Measurements from ENCODE around the gene SLC26A8. TPM values are rescaled to one million over a fixed set of nuclear protein-coding genes. Genes with fewer than 3 reads are reported as not detected.

SLC26A8 gene
- polyA plus RNA-seq, 3 donors: 0.52 to 1.7 (median 1.5) TPM

- no peak overlapping the region for H3K4me3 ChIP-seq (replicated peaks in 1 of 3; ENCODE audit: low read depth in 2 of 3, low read length in 3 of 3)
- Mint-ChIP-seq H3K27ac (peak overlapping the region; percentile 12 to 88 (median 79)), H3K27me3 (ENCODE audit: low read depth in 3 of 3) (peaks cover 0 to 1% (median 0%) of the 10 kb centered on the region in 3 donors), H3K4me3 (no peak overlapping the region), H3K36me3 (peaks cover 25 to 55% of the 10 kb centered on the region in 2 donors), H3K9me3 (peaks cover 0 to 4% (median 0%) of the 10 kb centered on the region in 7 donors), H3K4me1 (peaks cover 31% of the 10 kb centered on the region)
- H3K36me3 ChIP-seq (replicated peaks in 1 of 2; ENCODE audit: control insufficient read depth in 1 of 2, insufficient read depth in 2 of 2, low read length in 2 of 2): peaks cover 20 to 65% of the 10 kb centered on the region in 2 donors
- no peak overlapping the region for H3K9ac ChIP-seq (ENCODE audit: insufficient read depth, low read length, poor library complexity, severe bottlenecking)
- H2AFZ ChIP-seq (ENCODE audit: insufficient read depth, low read depth, low read length, poor library complexity, severe bottlenecking): no peak overlapping the region
- no CpG with 5 or more reads among the region's 1 CpG for WGBS (ENCODE audit: insufficient coverage)
- TF ChIP-seq CTCF (IDR thresholded peaks at IDR 0.05): no peak
- H3K27ac ChIP-seq (ENCODE audit: low read depth in 1 of 2, low read length in 2 of 2): peak overlapping the region in 1 of 2 donors; percentile 63
- H3K79me2 ChIP-seq (ENCODE audit: insufficient read depth, low read length): peaks cover 100% of the 10 kb centered on the region
- intact Hi-C loops (cut with micrococcal nuclease): no loop called here
- no peaks in the 10 kb centered on the region for H3K27me3 ChIP-seq (ENCODE audit: control insufficient read depth in 2 of 2, insufficient read depth in 2 of 2, low read length in 2 of 2)
- DNase-seq: no peak
- peaks cover 100% of the 10 kb centered on the region for H4K20me1 ChIP-seq (ENCODE audit: insufficient read depth, low read length)
- no peaks in the 10 kb centered on the region for H3K9me3 ChIP-seq (replicated peaks in 1 of 2; ENCODE audit: control insufficient read depth in 1 of 2, insufficient read depth in 1 of 2, low read length in 2 of 2)
- no peak overlapping the region for H3K4me2 ChIP-seq (replicated peaks; ENCODE audit: extremely low read depth, low read length, poor library complexity, severe bottlenecking)
- peaks cover 0 to 3% of the 10 kb centered on the region in 2 donors for H3K4me1 ChIP-seq (ENCODE audit: control insufficient read depth in 1 of 2, insufficient read depth in 2 of 2, low read length in 2 of 2)
Observed at GRCh38 chr6:36071714-36072113, 47.3 kb upstream of the SLC26A8 start.

GRCh38 chr6:36071281-36071680 is 46.8 kb upstream of the SLC26A8 start:
- peaks cover 0 to 3% of the 10 kb centered on the region in 2 donors for H3K4me1 ChIP-seq (ENCODE audit: control insufficient read depth in 1 of 2, insufficient read depth in 2 of 2, low read length in 2 of 2)
- H3K9ac ChIP-seq (ENCODE audit: insufficient read depth, low read length, poor library complexity, severe bottlenecking): no peak overlapping the region
- peak overlapping the region in 1 of 2 donors; percentile 63 for H3K27ac ChIP-seq (ENCODE audit: low read depth in 1 of 2, low read length in 2 of 2)
- H3K4me1 Mint-ChIP-seq: peaks cover 35% of the 10 kb centered on the region
- H3K4me2 ChIP-seq (replicated peaks; ENCODE audit: extremely low read depth, low read length, poor library complexity, severe bottlenecking): no peak overlapping the region
- no peaks in the 10 kb centered on the region for H3K27me3 ChIP-seq (ENCODE audit: control insufficient read depth in 2 of 2, insufficient read depth in 2 of 2, low read length in 2 of 2)
- TF ChIP-seq CTCF (IDR thresholded peaks at IDR 0.05): no peak
- H3K27ac Mint-ChIP-seq: peak overlapping the region in 2 of 7 donors; percentile 48 to 79
- intact Hi-C loops (cut with micrococcal nuclease): no loop called here
- H3K9me3 Mint-ChIP-seq: peaks cover 0 to 4% (median 0%) of the 10 kb centered on the region in 7 donors
- H3K36me3 Mint-ChIP-seq: peaks cover 21 to 55% of the 10 kb centered on the region in 2 donors
- no peak overlapping the region for H3K4me3 Mint-ChIP-seq
- peaks cover 100% of the 10 kb centered on the region for H4K20me1 ChIP-seq (ENCODE audit: insufficient read depth, low read length)
- peaks cover 100% of the 10 kb centered on the region for H3K79me2 ChIP-seq (ENCODE audit: insufficient read depth, low read length)
- H3K36me3 ChIP-seq (replicated peaks in 1 of 2; ENCODE audit: control insufficient read depth in 1 of 2, insufficient read depth in 2 of 2, low read length in 2 of 2): peaks cover 16 to 65% of the 10 kb centered on the region in 2 donors
- H3K4me3 ChIP-seq (replicated peaks in 1 of 3; ENCODE audit: low read depth in 2 of 3, low read length in 3 of 3): no peak overlapping the region
- no CpG with 5 or more reads among the region's 3 CpGs for WGBS (ENCODE audit: insufficient coverage)
- no peaks in the 10 kb centered on the region for H3K9me3 ChIP-seq (replicated peaks in 1 of 2; ENCODE audit: control insufficient read depth in 1 of 2, insufficient read depth in 1 of 2, low read length in 2 of 2)
- H3K27me3 Mint-ChIP-seq (ENCODE audit: low read depth in 3 of 3): peaks cover 0 to 1% (median 0%) of the 10 kb centered on the region in 3 donors
- DNase-seq: no peak
- H2AFZ ChIP-seq (ENCODE audit: insufficient read depth, low read depth, low read length, poor library complexity, severe bottlenecking): no peak overlapping the region

All from CD14-positive monocyte (primary cell).